NCI-H1105 (cell line): Measurements from ENCODE around the gene TMEM178A.

Experiments used
- DNase-seq: peaks from one replicate; lab custom pipeline; 2025; lab: John Stamatoyannopoulos, UW

TMEM178A gene

GRCh38 chr2:39679805-39680204, 14.1 kb downstream of the TMEM178A start:
- DNase-seq: no peak

- DNase-seq: no peak
Observed at GRCh38 chr2:39682066-39682692, 16.5 kb downstream of the TMEM178A start.

- DNase-seq: no peak
Observed at GRCh38 chr2:39683022-39683699, 17.4 kb downstream of the TMEM178A start.

- DNase-seq: no peak
Observed at GRCh38 chr2:39684464-39684863, 18.7 kb downstream of the TMEM178A start.

GRCh38 chr2:39685126-39685525, 19.4 kb downstream of the TMEM178A start:
- DNase-seq: no peak

- DNase-seq: no peak
Observed at GRCh38 chr2:39686456-39686855, 20.7 kb downstream of the TMEM178A start.

- no peak for DNase-seq
Observed at GRCh38 chr2:39688181-39688580, 22.5 kb downstream of the TMEM178A start.

- no peak for DNase-seq
Observed at GRCh38 chr2:39689272-39689841, 23.6 kb downstream of the TMEM178A start.

- DNase-seq: no peak
Observed at GRCh38 chr2:39689876-39690275, 24.2 kb downstream of the TMEM178A start.

- no peak for DNase-seq
Observed at GRCh38 chr2:39693245-39693644, 27.5 kb downstream of the TMEM178A start.

- peak; percentile 85 for DNase-seq
Observed at GRCh38 chr2:39696101-39696553, 30.4 kb downstream of the TMEM178A start.

- peak; percentile 23 for DNase-seq
Observed at GRCh38 chr2:39696838-39697237, 31.1 kb downstream of the TMEM178A start.

- no peak for DNase-seq
Observed at GRCh38 chr2:39697454-39697853, 31.7 kb downstream of the TMEM178A start.

GRCh38 chr2:39701137-39701536, 35.4 kb downstream of the TMEM178A start:
- no peak for DNase-seq

- DNase-seq: no peak
Observed at GRCh38 chr2:39703181-39703872, 37.6 kb downstream of the TMEM178A start.

GRCh38 chr2:39704540-39704939, 38.8 kb downstream of the TMEM178A start:
- no peak for DNase-seq

GRCh38 chr2:39705638-39706037, 39.9 kb downstream of the TMEM178A start:
- DNase-seq: no peak

GRCh38 chr2:39706312-39706711, 40.6 kb downstream of the TMEM178A start:
- no peak for DNase-seq

- no peak for DNase-seq
Observed at GRCh38 chr2:39706945-39707344, 41.2 kb downstream of the TMEM178A start.

- no peak for DNase-seq
Observed at GRCh38 chr2:39708003-39708402, 42.3 kb downstream of the TMEM178A start.

- DNase-seq: no peak
Observed at GRCh38 chr2:39710807-39711206, 45.1 kb downstream of the TMEM178A start.

GRCh38 chr2:39712953-39713352, 47.2 kb downstream of the TMEM178A start:
- DNase-seq: no peak

- DNase-seq: no peak
Observed at GRCh38 chr2:39715095-39715494, 49.4 kb downstream of the TMEM178A start.
